ENCODE results near the gene RNF7. TPM values are rescaled to one million over a fixed set of nuclear protein-coding genes. Genes with fewer than 3 reads are reported as not detected.

RNF7 gene
- total and polyA plus RNA-seq, 9 of the 15 experiments (the other 6 are each of a cell fraction or from before 2014, with no cell fraction given): 38.8 to 133 (median 80.5) TPM

GRCh38 chr3:141784531-141784930 lies 46.4 kb downstream of the RNF7 start:
- Histone ChIP-seq H3K4me1 (replicated peaks in 1 of 2; ENCODE audit: control insufficient read depth in 2 of 2, insufficient read depth in 2 of 2, low read length in 2 of 2) (no peaks in the 10 kb centered on the region; a peak in 2 of 5 replicates), H3K36me3 (ENCODE audit: control insufficient read depth, insufficient read depth, low read length) (no peaks in the 10 kb centered on the region), H3K27ac (ENCODE audit: extremely low read depth, low read depth, low read length) (no peak overlapping the region), H3K79me2 (ENCODE audit: control insufficient read depth, insufficient read depth, low read length) (no peaks in the 10 kb centered on the region), H3K9me3 (replicated peaks; ENCODE audit: control insufficient read depth, insufficient read depth, low read depth, low read length) (no peaks in the 10 kb centered on the region), H3K4me2 (ENCODE audit: insufficient read depth, low read length) (no peak overlapping the region), H3K9me1 (ENCODE audit: control insufficient read depth, insufficient read depth, low read length) (no peaks in the 10 kb centered on the region), H4K20me1 (replicated peaks; ENCODE audit: control insufficient read depth, insufficient read depth, low read length) (no peaks in the 10 kb centered on the region), H3K4me3 (no peak overlapping the region), H3K9ac (ENCODE audit: insufficient read depth in 1 of 2, low read depth in 2 of 2, low read length in 2 of 2) (no peak overlapping the region), H3K27me3 (ENCODE audit: control insufficient read depth in 2 of 2, insufficient read depth in 2 of 2, low read length in 2 of 2) (no peaks in the 10 kb centered on the region), H2AFZ (ENCODE audit: low read depth, low read length) (no peak overlapping the region; the same call in 1 of the 2 replicates)
- ATAC-seq (no peak), DNase-seq (ENCODE audit: extremely low read depth in 1 of 4, low spot score in 3 of 4) (no peak), FAIRE-seq (no peak)
- BruUV-seq (replicated peaks): no TSS peak
- in situ Hi-C loops (cut with MboI) (no loop called here), intact Hi-C loops (cut with micrococcal nuclease) (loop anchor here (5.0 kb wide), 1 partner anchor 93 kb away; the partner anchor contains the start of gene ATP1B3)
- POLR2A ChIA-PET: interaction anchor here (0.6 kb wide), 1 partner anchor 43 kb away, joined by 3 read pairs; no protein-coding TSS in a partner anchor
- 12% methylated on average over 2 of the region's 2 CpGs for WGBS (ENCODE audit: insufficient coverage, low coverage, missing lambda C conversion rate)
- CTCF ChIA-PET (ENCODE audit: low intra/inter-chr PET ratio): no interaction called here
- TF ChIP-seq, protein P1, sequence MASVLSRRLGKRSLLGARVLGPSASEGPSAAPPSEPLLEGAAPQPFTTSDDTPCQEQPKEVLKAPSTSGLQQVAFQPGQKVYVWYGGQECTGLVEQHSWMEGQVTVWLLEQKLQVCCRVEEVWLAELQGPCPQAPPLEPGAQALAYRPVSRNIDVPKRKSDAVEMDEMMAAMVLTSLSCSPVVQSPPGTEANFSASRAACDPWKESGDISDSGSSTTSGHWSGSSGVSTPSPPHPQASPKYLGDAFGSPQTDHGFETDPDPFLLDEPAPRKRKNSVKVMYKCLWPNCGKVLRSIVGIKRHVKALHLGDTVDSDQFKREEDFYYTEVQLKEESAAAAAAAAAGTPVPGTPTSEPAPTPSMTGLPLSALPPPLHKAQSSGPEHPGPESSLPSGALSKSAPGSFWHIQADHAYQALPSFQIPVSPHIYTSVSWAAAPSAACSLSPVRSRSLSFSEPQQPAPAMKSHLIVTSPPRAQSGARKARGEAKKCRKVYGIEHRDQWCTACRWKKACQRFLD (CRISPR knock-in tag; IDR thresholded peaks at IDR 0.05): no peak
- TF ChIP-seq DEAF1 (CRISPR knock-in tag; IDR thresholded peaks at IDR 0.05) (no peak), SREBF1 (IDR thresholded peaks at IDR 0.05; ENCODE audit: borderline replicate concordance, low read depth, low read length) (no peak), ZNF764 (CRISPR knock-in tag; IDR thresholded peaks at IDR 0.05; ENCODE audit: low read depth) (no peak), PCBP1 (IDR thresholded peaks at IDR 0.05; ENCODE audit: low read depth, low read length, poor library complexity, severe bottlenecking) (no peak), GATAD2A (IDR thresholded peaks at IDR 0.05) (no peak), MEF2D (tag; conservative IDR thresholded peaks at IDR 0.05; ENCODE audit: low read depth) (no peak), HNRNPLL (IDR thresholded peaks at IDR 0.05; ENCODE audit: low read depth, low read length, poor library complexity, severe bottlenecking) (no peak), ZBTB40 (IDR thresholded peaks at IDR 0.05) (no peak), ZBTB40 (CRISPR knock-in tag; IDR thresholded peaks at IDR 0.05) (no peak), ASH1L (IDR thresholded peaks at IDR 0.05; ENCODE audit: borderline replicate concordance, low read depth, partially characterized antibody) (no peak)

Measured in K562 (cell line).